ENCODE results near the gene TNS4.

DNA sequence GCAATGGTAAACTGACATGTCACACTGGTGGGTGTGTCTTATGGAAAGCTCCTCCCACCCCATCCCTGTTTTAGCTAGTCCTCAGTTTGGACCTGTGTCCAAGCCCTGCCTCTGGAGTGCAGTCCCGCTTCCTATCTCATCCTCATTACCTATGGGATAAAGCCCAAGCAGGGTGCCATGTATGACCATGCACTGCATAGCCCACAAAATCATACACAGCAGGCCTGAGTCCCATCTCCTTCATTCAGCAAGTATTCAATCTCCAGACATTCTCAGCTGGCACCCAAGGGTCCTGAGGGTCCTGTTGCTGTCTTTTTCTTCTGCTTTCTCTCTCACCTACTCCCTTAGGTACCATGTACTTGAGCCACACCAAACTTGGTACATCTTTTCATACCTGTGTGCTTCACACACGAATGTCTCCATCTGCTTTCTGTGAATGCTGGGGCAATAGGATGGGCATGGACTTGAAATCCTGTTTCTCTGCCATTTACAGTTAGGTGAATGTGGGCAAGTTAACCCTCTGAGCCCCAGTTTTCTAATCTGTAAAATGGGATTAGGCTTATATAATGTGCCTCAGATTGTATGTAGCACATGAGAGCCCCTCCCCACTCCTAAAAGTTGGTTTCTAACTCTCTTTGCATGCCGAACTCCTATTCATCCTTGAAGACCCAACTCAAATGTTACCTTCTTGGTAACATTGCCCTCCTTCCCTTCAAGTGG lies 28.5 kb downstream of the TNS4 start:
- TF ChIP-seq CTCF (IDR thresholded peaks at IDR 0.05; ENCODE audit: insufficient read depth, low read depth, low read length) (no peak), EZH2 (IDR thresholded peaks at IDR 0.05; ENCODE audit: insufficient read depth, low read length) (no peak)

Measured in astrocyte (in vitro differentiated cells and primary cell).